ENCODE measurements around the gene LPP.
"Not testable (repeated sequence)": the region's sequence is repeated elsewhere in the genome, so short reads cannot be mapped to it uniquely, and the experiment has no call there.

Gene LPP, protein sequence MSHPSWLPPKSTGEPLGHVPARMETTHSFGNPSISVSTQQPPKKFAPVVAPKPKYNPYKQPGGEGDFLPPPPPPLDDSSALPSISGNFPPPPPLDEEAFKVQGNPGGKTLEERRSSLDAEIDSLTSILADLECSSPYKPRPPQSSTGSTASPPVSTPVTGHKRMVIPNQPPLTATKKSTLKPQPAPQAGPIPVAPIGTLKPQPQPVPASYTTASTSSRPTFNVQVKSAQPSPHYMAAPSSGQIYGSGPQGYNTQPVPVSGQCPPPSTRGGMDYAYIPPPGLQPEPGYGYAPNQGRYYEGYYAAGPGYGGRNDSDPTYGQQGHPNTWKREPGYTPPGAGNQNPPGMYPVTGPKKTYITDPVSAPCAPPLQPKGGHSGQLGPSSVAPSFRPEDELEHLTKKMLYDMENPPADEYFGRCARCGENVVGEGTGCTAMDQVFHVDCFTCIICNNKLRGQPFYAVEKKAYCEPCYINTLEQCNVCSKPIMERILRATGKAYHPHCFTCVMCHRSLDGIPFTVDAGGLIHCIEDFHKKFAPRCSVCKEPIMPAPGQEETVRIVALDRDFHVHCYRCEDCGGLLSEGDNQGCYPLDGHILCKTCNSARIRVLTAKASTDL

DNA sequence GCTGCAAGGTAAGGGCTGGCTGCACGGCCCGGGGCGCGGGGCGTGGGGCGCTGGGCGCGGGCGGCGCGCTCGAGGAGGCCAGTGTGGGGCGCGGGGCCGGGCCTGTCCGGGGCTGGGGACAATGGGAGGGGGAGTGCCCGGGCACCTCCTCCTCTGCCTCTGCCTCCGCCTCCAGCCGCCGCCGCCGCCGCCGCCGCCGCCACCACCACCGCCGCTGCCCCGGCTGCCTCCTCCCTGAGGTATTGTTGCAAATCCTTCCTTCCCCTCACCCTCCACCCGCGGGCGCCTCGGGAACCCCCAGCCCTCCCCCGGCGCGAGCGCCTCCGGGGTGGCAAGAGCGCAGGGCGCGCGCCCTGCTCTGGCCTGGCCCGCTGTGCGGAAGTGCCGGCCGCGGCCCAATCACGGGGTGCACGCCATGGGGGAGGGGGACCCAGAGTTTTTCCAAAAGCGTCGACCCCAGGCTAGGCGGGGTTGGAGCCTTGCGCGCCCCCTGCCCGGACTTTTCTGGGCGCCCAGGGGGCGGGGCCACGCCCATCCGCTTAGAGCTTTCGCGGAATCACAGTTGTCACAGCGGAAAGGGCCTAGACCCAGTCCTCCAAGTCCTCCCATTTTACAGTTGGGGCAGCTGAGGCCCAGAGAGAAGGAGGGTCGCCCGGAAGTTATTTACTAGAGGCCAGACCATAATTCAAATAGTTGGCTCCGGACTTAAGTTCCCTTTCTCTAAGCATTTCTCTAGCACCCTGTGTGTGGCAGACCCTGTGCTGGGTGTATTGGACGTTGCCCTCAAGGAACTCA is at the start of gene LPP:
LPP (plus strand) TSS at position 144 of the 795 bp plus-strand sequence. CDS start 251,964 bp downstream, outside the sequence.
- DNase-seq = peak; percentile 87

DNA sequence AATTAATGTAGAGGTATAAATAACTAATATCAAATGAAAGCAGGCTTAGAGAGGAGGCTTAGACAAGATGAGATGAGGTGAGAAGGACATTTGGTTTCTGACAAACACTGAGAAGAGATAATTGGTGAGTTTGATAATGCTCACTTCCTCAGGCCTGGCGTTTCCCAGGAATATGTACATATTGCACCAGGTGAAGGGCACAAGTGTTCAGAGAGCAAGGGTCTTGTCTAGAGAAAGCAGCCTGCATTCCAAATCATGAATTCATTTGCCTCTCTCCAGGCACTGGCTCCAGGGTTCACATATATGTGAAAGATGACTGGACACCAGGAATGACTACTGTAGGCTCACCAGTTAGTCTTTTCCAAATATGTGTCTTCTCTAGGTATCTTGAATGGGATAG is 48.0 kb upstream of the LPP start:
- no peak for DNase-seq

DNA sequence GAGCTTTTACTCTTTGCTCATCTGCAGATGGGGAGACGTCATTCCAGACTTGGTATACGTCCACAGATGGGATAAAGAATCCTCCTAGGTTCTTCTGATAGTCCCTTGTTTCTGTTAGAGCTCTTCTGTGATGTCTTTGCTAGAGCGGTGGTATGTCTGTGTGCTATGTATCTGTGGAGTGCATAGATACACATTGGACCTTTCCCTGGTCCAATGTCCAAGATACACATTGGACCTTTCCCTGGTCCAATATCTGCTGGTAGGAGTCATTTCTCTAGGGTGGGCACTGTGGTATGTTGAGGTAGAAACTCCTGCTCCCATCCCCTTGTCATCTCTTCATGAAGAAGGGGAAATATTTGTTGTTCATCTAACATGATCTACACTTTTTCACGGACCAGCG is 47.5 kb upstream of the LPP start:
- no peak for DNase-seq

DNA sequence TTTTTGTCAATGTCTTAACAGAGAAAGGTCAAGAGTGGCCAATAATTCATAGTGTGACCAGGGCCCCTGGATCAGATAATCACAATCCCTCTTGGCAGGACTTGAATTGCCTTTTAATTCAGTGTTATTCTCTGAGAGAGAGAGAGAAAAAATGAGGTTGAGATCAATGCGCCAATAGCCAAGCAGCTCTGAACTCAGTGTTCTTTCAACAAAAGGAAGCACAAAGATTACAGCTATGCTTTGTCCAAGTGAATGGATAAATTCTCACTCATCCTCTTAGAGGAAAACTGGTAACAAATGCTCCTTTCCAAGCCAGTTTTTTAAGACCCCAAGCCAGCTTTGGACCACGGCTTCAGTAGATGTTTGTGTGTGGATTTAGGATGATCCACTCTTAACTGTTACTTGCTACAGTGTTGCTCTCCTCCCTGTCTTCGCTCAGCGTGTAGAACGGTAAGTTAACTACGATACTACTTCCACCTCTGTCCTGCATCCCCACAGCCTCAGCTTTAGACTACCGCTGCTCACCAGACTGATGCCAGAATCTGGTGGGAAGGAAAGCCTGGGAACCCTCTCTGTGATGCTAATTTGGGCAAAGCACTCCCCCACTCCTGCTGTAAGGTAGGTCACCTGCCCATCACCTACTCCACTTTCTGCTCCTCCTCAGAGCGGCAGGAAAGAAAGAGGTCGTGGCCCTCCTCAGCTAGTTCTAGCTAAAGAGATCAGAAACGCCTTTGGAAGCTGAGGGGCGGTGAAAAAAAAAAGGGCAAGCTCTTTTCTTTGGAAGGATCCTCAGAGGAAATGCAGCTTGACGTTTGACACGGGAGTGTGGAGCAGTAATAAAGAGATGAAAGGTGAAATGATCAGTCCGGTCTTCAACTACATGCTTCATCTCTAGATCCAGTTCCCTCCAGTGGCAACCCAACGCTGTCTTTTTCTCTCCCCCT is 46.8 kb upstream of the LPP start:
- no peak for DNase-seq

DNA sequence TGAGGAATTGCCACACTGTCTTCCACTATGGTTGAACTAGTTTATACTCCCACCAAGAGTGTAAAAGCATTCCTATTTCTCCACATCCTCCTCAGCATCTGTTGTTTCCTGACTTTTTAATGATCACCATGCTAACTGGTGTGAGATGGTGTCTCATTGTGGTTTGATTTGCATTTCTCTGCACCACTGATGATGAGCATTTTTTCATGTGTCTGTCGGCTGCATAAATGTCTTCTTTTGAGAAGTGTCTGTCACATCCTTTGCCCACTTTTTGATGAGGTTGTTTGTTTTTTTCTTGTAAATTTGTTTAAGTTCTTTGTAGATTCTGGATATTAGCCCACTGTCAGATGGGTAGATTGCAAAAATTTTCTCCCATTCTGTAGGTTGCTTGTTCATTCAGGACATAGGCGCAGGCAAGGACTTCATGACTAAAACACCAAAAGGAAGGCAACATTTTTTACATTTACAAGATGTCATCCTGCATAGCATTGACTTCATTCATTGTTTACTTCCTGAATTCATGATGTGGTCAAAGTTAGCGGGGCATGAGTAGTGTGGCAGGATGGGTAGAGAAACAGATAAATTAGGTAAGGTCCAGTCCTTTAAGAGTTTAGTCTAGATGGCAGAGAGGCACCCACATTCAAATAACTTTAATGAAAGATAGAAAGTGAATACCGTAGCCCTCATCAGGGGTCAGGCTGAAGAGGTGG is 45.1 kb upstream of the LPP start:
- no peak for DNase-seq

DNA sequence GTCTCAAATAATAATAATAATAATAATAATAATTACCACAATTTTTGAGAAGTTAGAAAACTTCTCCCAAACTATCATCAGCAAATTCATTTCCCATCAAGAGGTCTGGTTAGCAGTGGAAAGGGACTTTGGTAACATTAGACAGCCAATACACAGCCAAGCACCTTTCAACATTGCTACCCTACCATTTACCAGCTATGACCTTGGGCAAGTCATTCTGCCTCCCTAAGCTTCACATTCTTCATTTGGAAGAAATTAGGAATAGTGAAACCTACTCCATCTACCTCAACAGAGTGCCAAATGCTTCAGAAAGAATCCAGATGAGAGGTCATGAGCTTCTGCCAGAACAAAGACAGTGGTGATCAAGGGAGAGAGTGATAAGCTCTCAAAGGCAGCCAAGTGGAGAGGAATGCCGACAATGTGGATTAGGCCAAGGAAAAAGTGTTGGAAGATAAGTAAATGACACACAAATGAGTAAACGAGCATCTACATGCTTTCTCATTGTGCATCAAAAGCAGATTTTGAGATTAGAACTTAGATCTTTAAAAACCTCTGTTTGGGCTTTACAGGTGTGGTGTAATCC is 42.9 kb upstream of the LPP start:
- no peak for DNase-seq

DNA sequence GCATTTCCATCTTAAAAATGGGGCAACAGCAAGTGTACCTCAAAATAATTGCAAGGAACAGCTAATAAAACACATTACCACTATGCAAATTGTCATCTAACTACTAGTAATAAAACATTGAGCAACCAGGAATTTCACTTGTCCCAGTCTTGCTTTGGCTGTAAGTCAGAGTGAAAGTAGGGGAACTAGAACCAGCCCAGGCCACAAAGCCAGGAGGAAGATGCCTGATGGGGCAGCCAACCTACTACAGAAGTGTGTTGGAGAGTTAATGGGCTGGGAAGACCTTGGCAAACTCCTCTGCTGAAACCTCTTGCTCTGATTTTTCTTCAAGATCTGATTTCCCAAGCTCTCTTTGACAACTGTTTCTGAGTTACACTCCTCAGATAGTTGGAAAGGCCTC is 40.2 kb upstream of the LPP start:
- no peak for DNase-seq

DNA sequence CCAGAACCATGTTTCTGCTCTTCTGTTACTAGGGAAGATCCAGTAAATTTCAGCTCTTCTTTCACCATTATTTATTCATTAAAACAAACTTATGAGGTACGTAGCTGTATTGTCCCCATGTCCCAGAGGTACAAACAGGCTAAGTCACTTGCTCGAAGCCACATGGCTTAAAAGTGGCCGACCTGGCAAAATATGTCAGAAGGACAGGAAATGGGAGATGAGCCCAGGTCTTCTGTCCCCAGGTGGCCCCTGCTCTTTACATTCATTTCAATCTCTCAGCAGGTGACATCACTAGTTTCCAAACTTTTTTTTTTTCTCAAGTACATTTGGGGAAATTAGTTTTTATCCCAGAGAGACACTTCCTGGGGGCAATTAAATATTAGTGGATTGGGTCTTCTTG is 34.1 kb upstream of the LPP start:
- no peak for DNase-seq

DNA sequence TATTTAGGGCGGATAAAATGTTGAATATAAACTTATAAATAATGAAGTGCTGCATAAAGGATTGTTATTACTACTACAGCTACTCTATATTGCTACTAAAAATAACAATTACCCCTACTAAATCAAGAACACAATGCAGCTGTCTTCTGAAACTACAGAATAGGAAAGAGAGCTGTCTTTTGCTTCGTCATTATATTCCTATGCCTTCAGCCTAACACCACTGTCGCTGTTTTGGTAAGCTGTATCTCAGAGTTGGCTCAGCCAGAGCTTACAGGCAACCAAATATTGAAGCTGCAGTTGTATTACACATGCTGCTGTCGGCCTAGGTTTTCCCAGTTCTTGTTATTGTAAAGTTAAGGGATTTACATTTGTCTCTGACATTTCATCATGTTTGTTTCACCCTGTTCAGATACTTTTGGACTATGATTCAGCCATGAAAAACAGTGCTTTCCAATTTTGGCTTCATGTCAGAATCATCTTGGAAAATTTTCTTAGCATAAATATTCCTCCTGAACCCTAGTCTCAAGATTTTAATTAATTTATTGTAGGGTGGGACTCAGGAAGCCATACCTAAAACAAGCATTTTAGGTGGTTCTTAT is 31.3 kb upstream of the LPP start:
- no peak for DNase-seq

DNA sequence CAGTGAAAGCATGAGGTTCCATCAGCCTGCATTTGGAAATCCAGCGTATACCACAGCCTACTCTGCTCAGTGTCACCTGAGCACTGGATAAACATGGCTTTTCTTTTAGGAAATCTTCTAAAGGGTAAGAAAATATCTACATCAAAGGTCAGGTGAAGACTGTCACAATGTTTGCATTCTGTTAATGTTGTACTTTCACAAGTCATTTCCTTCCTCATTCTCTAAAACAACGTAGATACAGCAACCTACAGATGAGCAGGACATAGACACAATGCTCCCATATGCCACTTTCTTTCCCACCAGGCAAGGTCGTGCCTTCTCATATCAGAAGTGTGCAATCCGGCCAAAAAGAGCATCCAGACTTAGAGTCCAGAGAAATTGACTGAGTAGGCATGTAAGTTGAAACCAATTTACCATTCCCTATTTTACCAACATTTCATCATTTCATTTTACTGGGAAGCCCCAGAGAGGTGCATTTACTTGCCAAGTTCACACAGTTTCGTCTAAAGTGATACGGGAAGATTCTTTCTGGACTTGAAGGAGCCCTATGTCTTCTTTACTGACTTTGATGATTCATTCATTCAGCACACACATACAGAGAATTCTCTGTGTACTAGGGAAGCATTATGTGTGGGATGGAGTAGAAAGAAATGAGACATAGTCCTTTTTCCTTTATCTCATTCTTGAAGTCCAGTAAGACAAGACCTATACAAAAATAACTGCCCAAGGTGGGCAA is 30.6 kb upstream of the LPP start:
- no peak for DNase-seq

DNA sequence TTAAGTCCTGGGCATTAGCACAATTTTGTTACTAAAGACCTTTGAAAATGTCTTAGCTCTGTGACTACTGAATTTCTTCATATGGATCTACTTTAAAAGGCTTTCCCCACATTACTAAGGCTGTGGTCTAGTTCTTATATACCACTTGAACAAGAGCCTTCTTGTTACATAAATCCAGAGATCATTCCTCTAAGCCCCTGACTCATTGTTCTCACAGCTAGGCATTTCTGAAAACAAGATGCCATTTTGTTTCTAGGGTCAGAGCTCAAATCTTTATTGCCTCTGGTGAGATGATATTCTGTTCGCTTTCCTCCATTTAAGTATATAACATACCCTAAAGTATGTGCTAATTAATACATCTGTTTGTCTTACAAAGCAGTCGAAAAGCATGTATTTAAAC is 29.8 kb upstream of the LPP start:
- DNase-seq = no peak

DNA sequence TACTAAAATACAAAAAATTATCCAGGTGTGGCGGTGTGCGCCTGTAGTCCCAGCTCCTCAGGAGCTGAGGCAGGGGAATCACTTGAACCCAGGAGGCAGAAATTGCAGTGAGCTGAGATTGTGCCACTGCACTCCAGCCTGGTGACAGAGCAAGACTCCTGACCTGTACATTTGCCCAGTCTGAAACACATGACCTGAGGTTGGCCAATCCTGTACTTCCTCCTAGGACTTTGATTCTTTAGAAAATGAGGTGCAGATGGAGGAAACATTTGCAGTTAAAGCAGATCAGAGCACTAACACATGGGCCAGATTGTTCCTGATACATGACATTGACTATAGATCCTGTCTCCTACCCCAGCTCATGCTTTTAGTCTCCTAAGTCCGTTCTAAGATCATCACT is 28.9 kb upstream of the LPP start:
- DNase-seq = no peak

DNA sequence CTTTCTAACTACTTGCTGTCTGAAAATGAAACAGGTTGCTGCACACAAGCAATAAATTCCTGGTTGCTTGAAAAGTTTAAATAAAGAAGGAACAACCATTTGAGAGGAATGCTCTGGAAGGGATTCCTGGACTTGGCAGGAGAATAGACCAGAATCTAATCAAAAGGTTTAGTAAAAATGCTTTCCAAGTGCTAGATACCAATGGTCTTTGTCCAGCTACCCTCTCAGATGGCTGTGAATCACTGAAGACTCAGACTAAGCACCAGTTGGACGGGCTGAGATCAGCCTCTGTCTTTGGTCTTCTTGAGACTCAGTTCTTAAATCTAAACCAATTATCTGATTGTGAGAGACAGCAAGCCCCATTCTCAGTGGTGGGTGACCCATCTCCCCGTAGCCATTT is 27.7 kb upstream of the LPP start:
- DNase-seq = no peak

DNA sequence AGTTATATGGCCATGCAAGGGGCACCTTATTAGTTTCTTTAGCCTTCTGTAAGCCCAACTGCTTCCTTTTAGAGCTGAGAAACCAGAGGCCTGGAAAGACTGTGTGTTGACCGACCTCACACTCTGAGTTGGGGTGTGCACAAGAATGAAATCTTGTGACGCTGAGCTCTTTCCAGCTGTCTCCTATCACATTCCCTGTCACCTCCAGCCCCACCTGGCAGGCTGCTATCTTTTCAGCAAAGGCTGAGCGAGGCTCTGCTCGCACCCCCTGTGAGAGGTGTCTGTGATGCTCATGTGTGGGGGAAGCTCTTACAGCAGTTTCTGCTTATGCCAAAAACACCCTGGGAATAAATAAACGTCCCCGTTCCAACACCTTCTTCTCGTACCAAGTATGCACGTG is 27.0 kb upstream of the LPP start:
- DNase-seq = no peak

DNA sequence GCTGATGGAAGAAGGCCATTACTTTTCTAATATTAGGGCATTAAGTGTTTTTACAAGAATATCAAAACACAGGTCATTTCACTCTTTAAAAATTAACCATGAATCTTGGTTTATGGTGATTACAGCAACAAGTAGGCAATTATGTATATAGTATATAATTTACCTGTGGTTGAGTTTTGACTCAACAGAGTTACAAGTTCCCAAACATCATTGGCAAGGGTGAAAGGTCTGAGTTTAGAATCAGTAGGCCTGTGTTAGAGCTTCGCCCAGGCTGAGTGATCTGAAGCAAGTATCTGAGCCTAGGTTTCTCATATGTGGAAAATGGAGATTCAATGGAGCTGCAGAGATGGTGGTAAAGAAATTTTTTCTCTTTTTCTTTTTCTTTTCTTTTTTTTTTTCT is 25.1 kb upstream of the LPP start:
- no peak for DNase-seq

DNA sequence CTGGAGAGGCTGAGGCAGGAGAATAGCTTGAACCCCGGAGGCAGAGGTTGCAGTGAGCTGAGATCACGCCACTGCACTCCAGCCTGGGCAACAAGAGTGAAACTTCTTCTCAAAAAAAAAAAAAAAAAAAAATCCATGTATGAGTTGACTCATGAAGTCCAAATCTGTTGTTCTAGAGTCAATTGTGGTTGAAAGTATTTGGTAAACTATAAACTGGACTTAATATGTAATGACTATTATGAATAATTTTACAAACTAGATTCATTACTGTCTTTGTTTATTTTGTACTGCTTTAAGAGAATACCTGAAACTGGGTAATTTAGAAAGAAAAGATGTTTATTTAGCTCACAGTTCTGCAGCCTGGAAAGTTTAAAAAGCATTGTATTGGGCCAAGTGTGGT is 22.9 kb upstream of the LPP start:
- DNase-seq = not testable (repeated sequence)

DNA sequence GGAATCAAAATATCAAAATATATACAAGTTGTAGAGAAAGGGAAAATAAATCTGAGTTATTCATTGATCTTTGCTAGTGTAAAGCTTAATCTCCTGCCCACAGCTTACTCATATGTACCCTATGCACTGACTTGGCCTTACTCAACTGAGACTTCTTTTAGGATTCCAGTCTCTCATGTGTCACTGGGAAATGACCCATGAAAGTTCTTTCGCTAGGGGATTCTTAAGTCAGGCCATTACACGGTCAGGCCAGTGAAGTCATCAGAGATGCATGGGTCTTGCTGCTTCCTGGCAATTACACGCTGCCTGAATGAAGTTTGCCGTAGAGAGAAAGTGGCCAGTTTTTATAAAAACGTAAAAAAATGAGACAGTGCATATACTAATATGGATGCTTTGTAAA is 20.7 kb upstream of the LPP start:
- DNase-seq = no peak

DNA sequence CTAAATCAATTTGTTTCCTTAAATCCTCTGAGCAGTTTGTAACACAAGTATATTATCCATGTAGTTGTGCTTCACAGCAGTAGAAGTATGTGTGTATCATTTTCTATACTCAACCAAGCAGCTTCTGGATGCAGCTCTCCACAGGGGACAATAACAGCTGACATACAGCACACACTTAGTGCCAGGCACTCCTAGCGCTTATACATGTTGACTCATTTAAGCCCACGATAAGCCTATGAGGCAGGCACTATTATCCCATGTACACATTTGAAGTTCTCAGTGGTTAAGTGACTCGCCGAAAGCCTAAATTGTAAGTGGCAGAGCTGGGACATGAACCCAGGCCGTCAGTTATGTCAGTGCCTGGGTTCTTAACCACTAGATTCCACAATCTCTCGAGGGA is 20.3 kb upstream of the LPP start:
- DNase-seq = no peak

DNA sequence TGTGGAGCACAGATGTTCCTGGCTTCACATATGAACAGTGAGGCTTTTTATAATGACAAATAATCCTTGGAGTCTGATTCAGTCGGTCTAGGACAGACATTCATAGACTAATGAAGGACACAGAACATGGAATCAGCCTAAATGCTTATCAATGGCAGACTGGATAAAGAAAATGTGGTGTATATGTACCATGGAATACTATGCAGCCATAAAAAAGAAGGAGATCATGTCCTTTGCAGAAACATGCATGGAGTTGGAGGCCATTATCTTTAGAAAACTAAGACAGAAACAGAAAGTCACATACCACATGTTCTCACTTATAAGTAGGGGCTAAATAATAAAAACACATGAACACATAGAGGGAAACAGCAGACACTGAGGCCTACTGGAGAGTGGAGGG is 19.9 kb upstream of the LPP start:
- DNase-seq = no peak

DNA sequence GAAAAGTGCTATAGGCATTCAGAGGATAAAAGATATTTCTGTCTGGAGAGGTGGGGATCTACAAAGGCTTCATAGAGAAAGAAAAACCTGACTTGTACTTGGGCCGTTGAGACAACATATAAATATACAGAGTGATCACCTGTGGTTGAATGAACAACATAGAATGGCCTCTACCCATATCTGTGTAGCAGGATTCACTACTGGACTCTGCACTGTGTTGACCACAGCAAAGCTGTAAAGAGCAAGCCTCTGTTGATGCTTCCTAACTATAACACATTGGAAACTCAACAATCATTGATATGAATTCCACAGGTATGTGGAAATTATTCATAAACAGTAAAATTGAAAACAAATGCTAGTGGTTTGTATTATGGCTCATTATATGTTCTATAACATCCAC is 19.1 kb upstream of the LPP start:
- no peak for DNase-seq

DNA sequence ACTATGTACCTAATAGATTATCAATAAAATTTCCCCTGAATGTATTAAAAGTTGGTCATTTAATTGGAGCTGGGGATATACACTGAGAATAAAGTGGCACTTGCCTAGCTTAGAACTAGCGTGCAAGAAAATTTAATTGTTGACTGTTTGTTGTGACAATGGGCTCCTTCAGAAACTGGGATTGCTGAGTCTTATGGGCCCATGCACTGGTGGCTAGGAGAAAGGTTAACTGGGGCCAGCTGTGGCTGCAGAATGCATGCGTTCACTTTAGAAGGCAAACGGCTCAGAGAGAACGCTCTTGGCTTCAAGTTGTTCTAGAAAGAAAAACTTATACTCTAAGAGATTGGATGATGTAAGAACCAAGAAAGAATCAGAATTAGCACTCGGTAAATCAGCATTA is 18.7 kb upstream of the LPP start:
- no peak for DNase-seq

Data from right hindlimb (tissue), 1 donor.